ENCODE measurements around the gene SRRD.

DNA sequence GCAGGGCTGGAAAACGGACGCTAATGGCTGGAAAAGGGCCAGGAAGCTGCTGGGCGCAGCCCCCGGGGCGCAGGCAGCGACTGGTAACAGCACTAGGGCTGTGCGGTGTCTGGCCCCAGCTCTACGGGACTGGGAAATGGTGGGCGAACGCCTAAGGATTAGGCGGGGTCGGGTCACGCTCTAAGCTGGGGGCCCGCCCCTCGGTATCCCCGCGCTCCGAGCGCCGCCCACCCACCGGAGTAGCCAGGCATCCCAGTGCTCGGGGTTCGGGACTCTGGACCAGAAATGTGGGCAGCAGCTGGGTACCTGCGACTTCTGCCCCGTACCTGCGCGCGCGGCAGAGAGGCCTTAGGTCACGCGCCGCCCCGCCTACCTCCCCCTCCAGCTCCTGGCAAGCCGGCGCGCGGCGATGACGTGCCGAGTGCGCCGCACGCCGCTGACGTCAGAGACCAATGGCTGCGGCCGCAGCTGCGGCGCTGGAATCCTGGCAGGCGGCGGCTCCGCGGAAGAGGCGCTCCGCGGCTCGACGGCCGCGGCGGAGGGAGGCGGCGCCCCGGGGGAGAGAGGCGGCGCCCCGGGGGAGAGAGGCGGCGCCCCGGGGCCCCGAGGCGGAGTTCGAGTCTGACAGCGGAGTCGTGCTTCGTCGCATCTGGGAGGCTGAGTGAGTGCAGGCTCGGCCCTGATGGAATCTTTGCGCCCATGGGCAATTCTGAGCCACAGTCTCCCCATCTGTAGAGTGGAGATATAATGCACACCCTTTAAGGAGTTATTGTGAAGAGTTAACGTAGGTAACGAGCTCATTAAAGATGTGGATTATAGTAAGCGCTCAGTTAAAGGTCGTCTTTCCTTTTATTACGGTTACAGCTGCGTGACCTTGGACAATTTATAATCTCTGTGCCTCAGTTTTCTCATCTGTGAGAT lies at the start of gene SRRD, which contains the start of gene HPS4:
- TF ChIP-seq ZNF274 (IDR thresholded peaks at IDR 0.05; ENCODE audit: low read depth, low read length) (no peak), YY1 (IDR thresholded peaks at IDR 0.05; ENCODE audit: insufficient read depth, insufficient read length) (peak; percentile 67), SUZ12 (IDR thresholded peaks at IDR 0.05; ENCODE audit: extremely low read depth, insufficient read depth, insufficient read length) (no peak)

Measured in NT2/D1 (cell line).